Liver (tissue), 9 donors: Measurements from ENCODE around the gene INPP4B. TPM values are rescaled to one million over a fixed set of nuclear protein-coding genes. Genes with fewer than 3 reads are reported as not detected.

Experiments used
- DNase-seq: peaks from one replicate; pipeline ENCODE4 v3.0.0-alpha.2; 2017; ENCODE audit warnings: low spot score
- H3K27ac ChIP-seq, 2 donors: one replicate each; pipeline ENCODE4 v1.7.0; 2013; ENCODE audit warnings: inconsistent platforms in 2 of 2, low read length in 2 of 2, control low read depth in 1 of 2, low read depth in 1 of 2, mild to moderate bottlenecking in 1 of 2
- H3K27me3 ChIP-seq, 4 donors: one replicate each; pipeline versions ENCODE4 v1.6.1 to v1.7.0; 2013; ENCODE audit warnings: low read length in 3 of 4, inconsistent platforms in 1 of 4, mild to moderate bottlenecking in 1 of 4, moderate library complexity in 1 of 4; ENCODE audit not compliant: control insufficient read depth in 4 of 4, insufficient read depth in 4 of 4
- H3K36me3 ChIP-seq, 4 donors: one replicate each; pipeline versions ENCODE4 v1.6.1 to v1.7.0; 2013; ENCODE audit warnings: low read length in 3 of 4, mild to moderate bottlenecking in 3 of 4, low read depth in 1 of 4, moderate library complexity in 1 of 4; ENCODE audit not compliant: control insufficient read depth in 4 of 4, insufficient read depth in 3 of 4
- H3K4me1 ChIP-seq, 4 donors: one replicate each; pipeline versions ENCODE4 v1.6.1 to v1.7.0; 2013; ENCODE audit warnings: low read length in 3 of 4, mild to moderate bottlenecking in 3 of 4, moderate library complexity in 1 of 4; ENCODE audit not compliant: control insufficient read depth in 4 of 4, insufficient read depth in 4 of 4
- H3K4me3 ChIP-seq, 3 donors: one replicate each; pipeline versions ENCODE4 v1.6.1 to v1.7.0; 2013; ENCODE audit warnings: low read length in 3 of 3, control low read depth in 1 of 3, low read depth in 1 of 3, mild to moderate bottlenecking in 1 of 3
- H3K9ac ChIP-seq, 2 donors: one replicate each; pipeline ENCODE4 v1.7.0; 2013; ENCODE audit warnings: low read length in 2 of 2, mild to moderate bottlenecking in 2 of 2, moderate library complexity in 2 of 2, control low read depth in 1 of 2, low read depth in 1 of 2
- H3K9me3 ChIP-seq, 4 donors: one replicate each; pipeline versions ENCODE4 v1.6.1 to v1.7.0; 2013; ENCODE audit warnings: low read length in 3 of 4; ENCODE audit not compliant: control insufficient read depth in 4 of 4
- CTCF ChIP-seq: fragments of 150-350 bp; IDR thresholded peaks from 2 replicates; pipeline ENCODE4 v1.5.1; 2017; ENCODE audit warnings: improper control_type of control experiment, low read depth, low read length; ENCODE audit not compliant: missing input control
- EGR1 ChIP-seq, 2 donors: IDR thresholded peaks; 2 replicates each; pipeline ENCODE4 v1.6.1; 2016 to 2018; ENCODE audit warnings: antibody characterized with exemption in 2 of 2, low read depth in 2 of 2
- FOXA1 ChIP-seq: IDR thresholded peaks from 2 replicates; pipeline ENCODE4 v1.6.1; 2016; ENCODE audit warnings: antibody characterized with exemption
- FOXA2 ChIP-seq: IDR thresholded peaks from 2 replicates; pipeline ENCODE4 v1.6.1; 2016; ENCODE audit warnings: antibody characterized with exemption
- GABPA ChIP-seq, 2 donors: IDR thresholded peaks in 1 of 2; conservative IDR thresholded peaks in 1 of 2; 2 replicates each; pipeline ENCODE4 v1.6.1; 2016; ENCODE audit warnings: antibody characterized with exemption in 2 of 2, mild to moderate bottlenecking in 1 of 2, moderate library complexity in 1 of 2
- HNF4A ChIP-seq, 2 donors: conservative IDR thresholded peaks; 2 replicates each; pipeline ENCODE4 v1.6.1; 2016; ENCODE audit warnings: antibody characterized with exemption in 2 of 2, mild to moderate bottlenecking in 2 of 2
- HNF4G ChIP-seq: IDR thresholded peaks from 2 replicates; pipeline ENCODE4 v1.6.1; 2016; ENCODE audit warnings: antibody characterized with exemption
- JUND ChIP-seq, 2 donors: IDR thresholded peaks; 2 replicates each; pipeline ENCODE4 v1.6.1; 2016; ENCODE audit warnings: antibody characterized with exemption in 2 of 2
- NR2F2 ChIP-seq: IDR thresholded peaks from 2 replicates; pipeline ENCODE4 v1.6.1; 2016; ENCODE audit warnings: antibody characterized with exemption
- RAD21 ChIP-seq, 2 donors: IDR thresholded peaks; 2 replicates each; pipeline ENCODE4 v1.6.1; 2016; ENCODE audit warnings: antibody characterized with exemption in 2 of 2, mild to moderate bottlenecking in 2 of 2
- RXRA ChIP-seq, 2 donors: IDR thresholded peaks; 2 replicates each; pipeline ENCODE4 v1.6.1; 2017 to 2018; ENCODE audit warnings: antibody characterized with exemption in 2 of 2, mild to moderate bottlenecking in 1 of 2
- SP1 ChIP-seq: IDR thresholded peaks from 2 replicates; pipeline ENCODE4 v1.6.1; 2018; ENCODE audit warnings: antibody characterized with exemption, mild to moderate bottlenecking
- TAF1 ChIP-seq: conservative IDR thresholded peaks from 2 replicates; pipeline ENCODE4 v1.6.1; 2016; ENCODE audit warnings: antibody characterized with exemption, mild to moderate bottlenecking
- YY1 ChIP-seq: IDR thresholded peaks from 2 replicates; pipeline ENCODE4 v1.6.1; 2016; ENCODE audit warnings: antibody characterized with exemption, mild to moderate bottlenecking
- WGBS: extraction: QIAGEN DNeasy Blood & Tissue Kit; methylation state at CpG from one replicate; pipeline ENCODE4 v1.1.7; 2013; 5-methylcytosine and 5-hydroxymethylcytosine counted together
- polyA plus RNA-seq, 2 donors: library from polyadenylated mRNA; stranded (reverse) in 1 of 2; unstranded in 1 of 2; fragments of 200-250 nt in 1 of 2; fragments of >200 nt in 1 of 2; fragmentation: Nextera tagmentation in 1 of 2; extraction: Ambion mirVana in 1 of 2; gene quantifications; one replicate each; pipeline versions ENCODE4 v1.2.1 to v1.2.3, GENCODE V29; 2013 to 2015
- total RNA-seq, 2 donors: library from RNA; depleted of rRNA; stranded (reverse); fragments of >200 nt; gene quantifications; one replicate each; pipeline ENCODE4 v1.2.3, GENCODE V29; 2014
- TF ChIP-seq, protein P1 (sequence below): IDR thresholded peaks from 2 replicates; pipeline ENCODE4 v1.6.1; 2016; ENCODE audit warnings: antibody characterized with exemption
- TF ChIP-seq, protein P2 (sequence below): IDR thresholded peaks from 2 replicates; pipeline ENCODE4 v1.6.1; 2016; ENCODE audit warnings: antibody characterized with exemption
- TF ChIP-seq, protein P3 (sequence below): IDR thresholded peaks from 2 replicates; pipeline ENCODE4 v1.6.1; 2016; ENCODE audit warnings: antibody characterized with exemption, mild to moderate bottlenecking
- TF ChIP-seq, protein P4 (sequence below): IDR thresholded peaks from 2 replicates; pipeline ENCODE4 v1.6.1; 2016; ENCODE audit warnings: antibody characterized with exemption
- donor health status: healthy.
- donor health status: healthy.
- donor health status: healthy.
- donor health status: healthy.
- donor health status: healthy.

Gene INPP4B
- total and polyA plus RNA-seq, 4 donors = 0.43 to 2.8 (median 1.6) TPM

- TF ChIP-seq RAD21 (IDR thresholded peaks at IDR 0.05) (peak; percentile 5 to 49), TAF1 (no peak), YY1 (peak; percentile 34), SP1 (peak; percentile 38), FOXA1 (peak; percentile 80), EGR1 (IDR thresholded peaks at IDR 0.05; ENCODE audit: low read depth in 2 of 2) (no peak), NR2F2 (no peak), GABPA (IDR thresholded peaks at IDR 0.05 in 1 of 2, conservative IDR thresholded peaks at IDR 0.05 in 1 of 2) (peak in 1 of 2 donors; percentile 65), HNF4A (conservative IDR thresholded peaks at IDR 0.05) (peak; percentile 13 to 63), FOXA2 (peak; percentile 91), HNF4G (no peak), CTCF (no peak), JUND (IDR thresholded peaks at IDR 0.05) (peak in 1 of 2 donors; percentile 49), RXRA (IDR thresholded peaks at IDR 0.05) (peak; percentile 46 to 67)
- TF ChIP-seq, protein P1, sequence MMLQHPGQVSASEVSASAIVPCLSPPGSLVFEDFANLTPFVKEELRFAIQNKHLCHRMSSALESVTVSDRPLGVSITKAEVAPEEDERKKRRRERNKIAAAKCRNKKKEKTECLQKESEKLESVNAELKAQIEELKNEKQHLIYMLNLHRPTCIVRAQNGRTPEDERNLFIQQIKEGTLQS = peak; percentile 42
- TF ChIP-seq, protein P2, sequence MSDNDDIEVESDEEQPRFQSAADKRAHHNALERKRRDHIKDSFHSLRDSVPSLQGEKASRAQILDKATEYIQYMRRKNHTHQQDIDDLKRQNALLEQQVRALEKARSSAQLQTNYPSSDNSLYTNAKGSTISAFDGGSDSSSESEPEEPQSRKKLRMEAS = peak; percentile 33
- TF ChIP-seq, protein P3, sequence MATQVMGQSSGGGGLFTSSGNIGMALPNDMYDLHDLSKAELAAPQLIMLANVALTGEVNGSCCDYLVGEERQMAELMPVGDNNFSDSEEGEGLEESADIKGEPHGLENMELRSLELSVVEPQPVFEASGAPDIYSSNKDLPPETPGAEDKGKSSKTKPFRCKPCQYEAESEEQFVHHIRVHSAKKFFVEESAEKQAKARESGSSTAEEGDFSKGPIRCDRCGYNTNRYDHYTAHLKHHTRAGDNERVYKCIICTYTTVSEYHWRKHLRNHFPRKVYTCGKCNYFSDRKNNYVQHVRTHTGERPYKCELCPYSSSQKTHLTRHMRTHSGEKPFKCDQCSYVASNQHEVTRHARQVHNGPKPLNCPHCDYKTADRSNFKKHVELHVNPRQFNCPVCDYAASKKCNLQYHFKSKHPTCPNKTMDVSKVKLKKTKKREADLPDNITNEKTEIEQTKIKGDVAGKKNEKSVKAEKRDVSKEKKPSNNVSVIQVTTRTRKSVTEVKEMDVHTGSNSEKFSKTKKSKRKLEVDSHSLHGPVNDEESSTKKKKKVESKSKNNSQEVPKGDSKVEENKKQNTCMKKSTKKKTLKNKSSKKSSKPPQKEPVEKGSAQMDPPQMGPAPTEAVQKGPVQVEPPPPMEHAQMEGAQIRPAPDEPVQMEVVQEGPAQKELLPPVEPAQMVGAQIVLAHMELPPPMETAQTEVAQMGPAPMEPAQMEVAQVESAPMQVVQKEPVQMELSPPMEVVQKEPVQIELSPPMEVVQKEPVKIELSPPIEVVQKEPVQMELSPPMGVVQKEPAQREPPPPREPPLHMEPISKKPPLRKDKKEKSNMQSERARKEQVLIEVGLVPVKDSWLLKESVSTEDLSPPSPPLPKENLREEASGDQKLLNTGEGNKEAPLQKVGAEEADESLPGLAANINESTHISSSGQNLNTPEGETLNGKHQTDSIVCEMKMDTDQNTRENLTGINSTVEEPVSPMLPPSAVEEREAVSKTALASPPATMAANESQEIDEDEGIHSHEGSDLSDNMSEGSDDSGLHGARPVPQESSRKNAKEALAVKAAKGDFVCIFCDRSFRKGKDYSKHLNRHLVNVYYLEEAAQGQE = peak; percentile 42
- TF ChIP-seq, protein P4, sequence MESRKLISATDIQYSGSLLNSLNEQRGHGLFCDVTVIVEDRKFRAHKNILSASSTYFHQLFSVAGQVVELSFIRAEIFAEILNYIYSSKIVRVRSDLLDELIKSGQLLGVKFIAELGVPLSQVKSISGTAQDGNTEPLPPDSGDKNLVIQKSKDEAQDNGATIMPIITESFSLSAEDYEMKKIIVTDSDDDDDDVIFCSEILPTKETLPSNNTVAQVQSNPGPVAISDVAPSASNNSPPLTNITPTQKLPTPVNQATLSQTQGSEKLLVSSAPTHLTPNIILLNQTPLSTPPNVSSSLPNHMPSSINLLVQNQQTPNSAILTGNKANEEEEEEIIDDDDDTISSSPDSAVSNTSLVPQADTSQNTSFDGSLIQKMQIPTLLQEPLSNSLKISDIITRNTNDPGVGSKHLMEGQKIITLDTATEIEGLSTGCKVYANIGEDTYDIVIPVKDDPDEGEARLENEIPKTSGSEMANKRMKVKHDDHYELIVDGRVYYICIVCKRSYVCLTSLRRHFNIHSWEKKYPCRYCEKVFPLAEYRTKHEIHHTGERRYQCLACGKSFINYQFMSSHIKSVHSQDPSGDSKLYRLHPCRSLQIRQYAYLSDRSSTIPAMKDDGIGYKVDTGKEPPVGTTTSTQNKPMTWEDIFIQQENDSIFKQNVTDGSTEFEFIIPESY = peak; percentile 73
- Histone ChIP-seq H3K27ac (no peak overlapping the region), H3K4me3 (no peak overlapping the region), H3K4me1 (peaks cover 0 to 3% (median 0%) of the 10 kb centered on the region in 4 donors), H3K36me3 (no peaks in the 10 kb centered on the region), H3K27me3 (no peaks in the 10 kb centered on the region), H3K9ac (no peak overlapping the region), H3K9me3 (no peaks in the 10 kb centered on the region)
- 32% methylated on average over 3 of the region's 3 CpGs for WGBS
- DNase-seq = no peak
Observed at GRCh38 chr4:142500966-142501365, 345.1 kb downstream of the INPP4B start.
